Amygdala (tissue), 56 donors: ENCODE results near the gene GNAI2.
"Not testable (repeated sequence)": the region's sequence is repeated elsewhere in the genome, so short reads cannot be mapped to it uniquely, and the experiment has no call there.

Source experiments
- DNase-seq, 56 donors: peaks; one replicate each; lab custom pipeline; 2025; lab: John Stamatoyannopoulos, UW

GNAI2 gene

DNA sequence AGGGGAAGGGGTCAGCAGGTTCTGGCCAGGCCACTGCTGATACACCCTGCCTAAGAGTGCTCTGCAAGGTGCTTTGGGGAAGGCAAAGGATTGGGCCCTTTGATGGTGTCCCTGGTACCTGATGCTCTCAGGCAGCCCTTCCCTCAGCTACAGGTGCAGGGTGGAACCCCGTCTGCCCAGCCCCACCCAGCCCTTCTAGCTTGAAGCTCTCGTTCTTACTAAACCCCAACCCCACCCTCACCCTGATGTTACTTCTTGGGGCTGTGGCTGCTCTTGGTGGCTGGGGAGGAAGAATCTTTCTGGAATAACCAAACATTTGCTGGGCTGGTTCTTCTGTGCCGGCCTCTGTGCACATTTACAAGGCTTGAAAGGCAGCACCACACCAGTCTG, 6.4 kb downstream of the GNAI2 start:
- no peak for DNase-seq

- peak in 20 of 56 donors; percentile 17 to 58 (median 35) for DNase-seq
Observed at GRCh38 chr3:50242851-50243542, 7.0 kb downstream of the GNAI2 start.

- DNase-seq: no peak
Observed at GRCh38 chr3:50243543-50243895, 7.5 kb downstream of the GNAI2 start.

- DNase-seq: not testable (repeated sequence)
Observed at GRCh38 chr3:50244813-50245212, 8.8 kb downstream of the GNAI2 start.

- DNase-seq: no peak
Observed at GRCh38 chr3:50245251-50245745, 9.3 kb downstream of the GNAI2 start.

DNA sequence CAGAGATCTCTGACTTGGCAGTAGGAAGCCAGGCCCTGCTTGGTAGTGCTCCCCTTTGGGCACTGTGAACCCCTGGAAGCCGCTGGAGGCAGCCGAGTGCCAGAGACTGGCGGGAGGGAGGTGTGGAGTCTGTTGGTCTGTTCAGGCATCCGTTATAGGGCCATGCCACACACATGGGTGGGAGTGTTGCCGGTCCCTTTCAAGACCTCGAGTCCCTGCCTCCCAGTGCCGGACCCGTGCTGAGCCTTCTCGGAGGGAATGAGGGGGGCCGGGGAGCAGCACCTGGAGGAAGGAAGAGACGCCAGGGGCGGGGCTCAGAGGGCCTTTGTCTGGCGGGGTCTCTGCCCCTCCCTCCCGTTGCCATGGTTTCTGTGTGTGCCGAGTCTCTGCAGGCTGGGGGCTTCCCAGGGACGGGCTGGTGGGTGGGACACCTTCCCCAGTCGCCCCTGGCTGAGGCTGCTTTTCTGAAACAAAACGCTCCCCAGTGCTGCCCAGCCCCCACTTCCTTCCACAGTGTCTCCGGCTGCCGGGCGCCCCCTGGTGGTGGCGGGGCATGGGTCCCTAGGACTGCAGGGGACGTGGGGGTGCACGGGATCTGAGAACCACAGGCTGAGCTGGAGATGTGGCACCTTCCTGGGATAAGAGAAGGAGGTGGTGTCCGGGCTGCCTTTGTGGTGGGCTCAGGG, 10.0 kb downstream of the GNAI2 start:
- DNase-seq: peak in 55 of 56 donors; percentile 32 to 92 (median 75)

DNA sequence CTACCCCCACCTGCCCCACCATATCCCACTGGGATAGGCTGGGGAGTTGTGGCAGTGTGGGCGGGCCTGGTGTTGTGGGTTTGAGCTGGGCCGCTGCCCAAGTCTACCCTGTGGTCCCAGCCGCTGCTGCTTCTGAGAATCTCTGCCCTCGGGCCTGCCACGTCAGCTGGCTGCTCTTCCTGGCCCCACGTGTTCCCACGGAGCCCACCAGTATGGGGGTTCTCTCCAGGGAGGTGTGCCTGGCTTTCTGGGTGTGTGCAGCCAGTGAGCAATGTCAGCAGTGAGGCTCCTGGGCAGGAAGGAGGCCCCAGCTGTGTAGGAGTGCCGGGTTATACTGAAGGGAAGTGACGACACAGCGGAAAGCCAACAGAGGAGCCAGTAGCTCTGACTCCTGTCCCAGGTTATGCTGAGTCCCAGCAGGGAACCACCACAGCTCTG, 10.5 kb downstream of the GNAI2 start:
- DNase-seq: no peak

GRCh38 chr3:50248387-50248786, 12.4 kb downstream of the GNAI2 start:
- DNase-seq: no peak

- no peak for DNase-seq
Observed at GRCh38 chr3:50249457-50249856, 13.5 kb downstream of the GNAI2 start.

- no peak for DNase-seq
Observed at GRCh38 chr3:50250514-50250913, 14.5 kb downstream of the GNAI2 start.

DNA sequence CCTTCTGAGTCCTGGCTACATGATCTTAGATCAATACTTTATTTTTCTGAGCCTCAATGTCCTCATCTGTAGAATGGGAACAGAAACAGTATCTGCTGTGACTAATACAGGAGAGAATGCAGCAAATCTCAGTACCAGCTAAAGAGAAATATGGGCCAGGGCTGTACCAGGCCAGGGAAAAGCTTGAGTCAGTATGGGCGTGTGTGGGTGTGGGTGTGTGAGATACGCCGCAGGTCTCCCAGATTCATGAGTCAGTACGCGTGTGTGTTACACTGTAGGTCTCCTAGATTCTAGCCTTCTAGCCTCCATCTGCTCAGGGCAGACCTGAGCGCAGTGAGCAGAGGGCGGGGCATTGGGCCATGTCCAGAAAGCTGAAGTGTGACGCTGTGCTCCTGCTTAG, 15.2 kb downstream of the GNAI2 start:
- no peak for DNase-seq

DNA sequence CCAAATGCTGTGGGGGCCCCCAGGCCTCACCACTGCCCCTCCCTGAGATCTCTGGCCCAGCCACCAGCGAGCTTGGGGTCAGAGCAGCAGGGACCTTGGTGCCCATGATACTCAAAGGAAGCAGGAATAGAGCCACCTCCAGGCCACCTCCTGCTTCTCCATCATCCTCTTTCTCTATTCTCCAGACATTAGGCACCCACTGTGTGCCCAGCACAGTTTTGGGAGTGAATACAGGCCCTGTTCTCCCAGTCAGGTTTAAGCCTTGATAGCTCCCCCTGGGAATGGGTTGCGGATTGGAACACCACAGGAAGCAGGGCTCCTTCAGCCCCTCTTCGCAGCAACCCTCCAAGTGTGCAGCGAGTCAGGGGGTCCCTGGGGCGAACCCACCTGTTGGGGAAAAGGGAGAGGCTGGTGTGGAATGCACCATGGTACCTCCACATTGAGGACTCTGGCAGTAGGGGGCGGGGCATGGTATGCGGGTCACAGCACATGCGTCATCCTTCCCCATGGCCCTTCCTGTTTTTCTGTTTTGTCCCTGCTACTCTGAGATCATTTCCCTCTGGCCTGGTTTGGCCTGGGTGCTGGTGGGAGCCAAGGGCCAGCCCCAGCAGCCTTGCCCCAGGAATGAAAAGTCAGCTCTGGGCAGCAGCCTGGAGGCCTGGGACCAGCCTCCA, 18.7 kb downstream of the GNAI2 start:
- peak in 4 of 56 donors; percentile 13 to 32 (median 18) for DNase-seq

GRCh38 chr3:50255251-50255615, 19.2 kb downstream of the GNAI2 start:
- DNase-seq: no peak

DNA sequence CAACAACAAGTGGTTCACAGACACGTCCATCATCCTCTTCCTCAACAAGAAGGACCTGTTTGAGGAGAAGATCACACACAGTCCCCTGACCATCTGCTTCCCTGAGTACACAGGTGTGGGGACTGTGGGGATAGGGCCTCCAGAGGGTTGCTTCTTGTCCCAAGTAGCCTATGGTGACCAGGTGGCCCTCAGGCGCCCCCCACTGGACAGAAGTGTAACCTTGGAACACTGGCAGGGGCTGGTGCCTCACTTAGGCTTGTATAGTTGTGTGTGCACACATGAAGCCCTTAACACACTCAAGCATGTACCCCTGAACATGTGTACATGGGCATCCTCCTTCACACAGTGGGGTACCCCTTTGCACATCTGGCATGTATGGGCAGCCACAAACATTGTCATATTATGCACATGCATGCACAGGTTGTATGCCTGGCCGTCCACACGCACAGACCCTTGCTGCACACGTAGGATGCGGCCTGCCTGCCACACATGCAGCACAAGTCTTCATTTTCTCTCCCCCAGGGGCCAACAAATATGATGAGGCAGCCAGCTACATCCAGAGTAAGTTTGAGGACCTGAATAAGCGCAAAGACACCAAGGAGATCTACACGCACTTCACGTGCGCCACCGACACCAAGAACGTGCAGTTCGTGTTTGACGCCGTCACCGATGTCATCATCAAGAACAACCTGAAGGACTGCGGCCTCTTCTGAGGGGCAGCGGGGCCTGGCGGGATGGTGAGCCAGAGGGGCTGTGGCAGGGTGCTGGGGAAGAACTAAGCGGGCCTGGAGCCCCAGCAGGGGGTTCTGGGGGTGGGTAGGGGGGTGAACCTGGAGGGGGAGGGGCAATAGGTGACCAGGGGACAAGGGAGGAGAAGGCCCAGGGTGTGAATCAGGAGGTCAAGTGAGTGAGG, 21.2 kb downstream of the GNAI2 start:
- peak in 11 of 56 donors; percentile 18 to 46 (median 22) for DNase-seq

DNA sequence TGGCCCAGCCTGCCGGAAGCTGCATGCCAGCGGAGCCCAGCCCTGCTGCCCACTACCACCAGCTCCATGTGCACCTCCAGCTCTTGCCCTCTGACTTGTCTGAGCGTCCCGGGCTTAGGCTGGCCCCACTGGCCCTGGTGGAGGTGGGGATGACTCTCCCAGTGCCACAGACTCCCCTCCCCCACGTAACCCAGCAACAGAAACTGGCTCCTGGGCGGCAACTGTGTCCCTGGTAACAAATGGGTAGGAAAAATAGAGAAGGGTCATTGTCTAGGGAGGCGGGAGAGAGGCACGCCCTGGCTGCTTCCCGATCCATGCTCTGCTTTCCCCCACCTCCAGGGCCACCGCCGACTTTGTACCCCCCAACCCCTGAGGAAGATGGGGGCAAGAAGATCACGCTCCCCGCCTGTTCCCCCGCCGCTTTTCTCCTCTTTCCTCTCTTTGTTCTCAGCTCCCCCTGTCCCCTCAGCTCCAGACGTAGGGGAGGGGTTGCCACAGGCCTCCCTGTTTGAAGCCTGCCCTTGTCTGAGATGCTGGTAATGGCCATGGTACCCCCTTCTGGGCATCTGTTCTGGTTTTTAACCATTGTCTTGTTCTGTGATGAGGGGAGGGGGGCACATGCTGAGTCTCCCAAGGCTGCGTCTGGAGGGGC, 22.2 kb downstream of the GNAI2 start:
- peak in 1 of 56 donors; percentile 27 for DNase-seq

DNA sequence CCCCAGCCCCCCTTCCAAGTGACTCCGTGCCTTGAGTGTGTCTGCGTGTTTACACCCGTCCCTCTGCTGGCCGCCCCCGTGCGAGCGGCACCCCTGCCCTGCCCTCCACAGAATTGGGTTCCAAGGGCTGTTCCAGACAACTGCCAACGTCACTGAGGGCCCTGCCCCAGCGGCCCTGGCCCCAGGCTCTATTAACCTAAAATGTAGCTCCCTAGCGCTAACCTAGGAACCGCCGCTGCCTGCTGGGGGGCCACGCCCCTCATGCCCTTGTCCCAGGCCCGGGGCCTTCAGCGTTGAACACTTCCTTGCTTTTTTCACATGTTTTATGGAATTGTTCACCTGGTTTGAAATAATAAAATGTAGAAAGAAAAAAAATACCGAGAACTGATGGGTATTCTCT, 23.0 kb downstream of the GNAI2 start:
- DNase-seq: peak in 4 of 56 donors; percentile 22 to 34 (median 26)

DNA sequence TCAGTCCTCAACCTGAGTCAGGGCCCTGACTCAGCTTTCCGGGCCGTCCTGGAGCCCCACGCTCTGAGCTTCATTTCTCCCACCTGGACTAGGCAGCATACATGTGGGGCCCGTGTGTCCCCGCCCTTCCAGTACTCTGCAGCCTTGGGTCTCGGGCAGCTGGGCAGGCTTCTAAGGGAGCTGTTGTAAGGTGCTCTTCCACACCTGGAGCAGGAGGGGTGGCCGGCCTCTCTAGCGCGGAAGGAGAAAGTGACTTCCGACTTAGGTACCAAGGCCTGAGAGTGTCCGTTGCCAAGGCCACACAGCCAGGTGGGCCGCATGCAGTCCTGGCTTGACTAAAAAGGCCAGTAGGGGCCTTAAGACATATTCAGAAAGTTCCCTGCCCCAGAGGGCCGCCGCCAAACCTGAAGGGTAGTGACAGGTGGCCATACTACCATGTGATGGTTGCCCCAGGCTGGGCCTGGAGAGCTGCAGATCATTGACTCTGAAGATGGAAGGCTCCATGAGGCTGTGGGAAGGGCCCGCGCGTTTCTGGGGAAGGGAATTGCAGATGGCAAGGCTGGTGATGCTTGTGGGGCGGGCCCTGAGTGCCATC, 23.5 kb downstream of the GNAI2 start:
- DNase-seq: peak in 1 of 56 donors; percentile 57

GRCh38 chr3:50260027-50260941, 24.3 kb downstream of the GNAI2 start:
- DNase-seq: peak; percentile 76 to 98 (median 92)
